ENCODE results near the gene C1orf53. TPM values are rescaled to one million over a fixed set of nuclear protein-coding genes. Genes with fewer than 3 reads are reported as not detected.
"Not testable (repeated sequence)": the region's sequence is repeated elsewhere in the genome, so short reads cannot be mapped to it uniquely, and the experiment has no call there.

Gene C1orf53
- total RNA-seq (2013), result 2.0 TPM
- polyA plus RNA-seq (1 to 10 TPM; 1.5 to 8.3 (median 5.6) TPM), polyA minus RNA-seq (0.55 and 0.80 TPM in 2 replicates), total RNA-seq (0 to 1.4 (median 0.28) reads per million in 11 experiments)

DNA sequence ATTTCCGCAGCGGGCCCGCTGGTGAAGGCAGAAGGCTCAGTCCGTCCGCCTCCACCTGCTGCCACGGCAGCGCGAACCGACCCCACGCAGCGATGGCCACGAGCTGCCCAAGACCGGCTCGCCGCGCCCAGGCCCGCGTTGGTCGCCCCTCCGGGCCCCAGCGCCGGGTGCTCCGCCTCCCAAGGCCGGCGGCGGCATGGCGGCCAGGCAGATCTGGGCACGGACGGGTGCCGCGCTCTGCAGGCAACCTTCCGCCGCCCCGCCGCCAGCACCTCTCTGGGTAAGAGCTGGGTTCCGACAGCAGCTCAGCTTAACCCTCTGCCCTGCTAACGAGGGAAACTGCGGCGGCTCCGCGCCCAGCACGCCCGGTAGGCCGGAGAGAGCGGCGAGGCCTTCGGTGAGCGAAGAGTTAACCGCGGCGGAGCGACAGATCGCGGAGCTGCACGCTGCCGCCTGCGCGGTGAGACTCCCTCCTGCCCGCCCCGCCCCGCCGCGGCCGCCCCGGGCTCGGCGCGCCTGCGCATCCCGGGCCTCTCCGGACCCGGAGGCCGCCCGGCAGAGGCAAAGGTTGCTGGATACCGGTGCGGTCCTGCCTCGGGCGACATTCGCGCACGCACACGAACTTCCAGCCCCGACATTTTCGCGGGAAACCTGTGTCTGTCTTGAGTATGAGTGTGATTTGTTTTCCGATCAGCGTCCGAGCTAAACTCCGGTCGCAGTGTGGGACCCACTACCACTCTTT, at the start of gene C1orf53:
C1orf53 (plus strand) TSS at position 177 of the 742 bp plus-strand sequence; CDS start at position 197, 20 bp downstream.
- H3K27ac ChIP-seq (ENCODE audit: low read depth in 1 of 2, low read length in 2 of 2), result peak within 1 kb of the TSS; percentile 55 to 72
- Mint-ChIP-seq H3K4me1 (peaks cover 19% of the 10 kb centered on the region), H3K27ac (peak within 1 kb of the TSS; percentile 37 to 86 (median 74)), H3K4me3 (peak within 1 kb of the TSS; percentile 86 to 99), H3K36me3 (peaks cover 0 to 8% of the 10 kb centered on the region in 2 donors), H3K27me3 (ENCODE audit: low read depth in 3 of 3) (peaks cover 51 to 59% (median 58%) of the 10 kb centered on the region in 3 donors), H3K9me3 (peaks cover 0 to 10% (median 6%) of the 10 kb centered on the region in 7 donors)
- H3K9me3 ChIP-seq (replicated peaks in 1 of 2; ENCODE audit: control insufficient read depth in 1 of 2, insufficient read depth in 1 of 2, low read length in 2 of 2), result peaks cover 0 to 11% of the 10 kb centered on the region in 2 donors
- peak within 1 kb of the TSS; percentile 79 for H3K4me2 ChIP-seq (replicated peaks; ENCODE audit: extremely low read depth, low read length, poor library complexity, severe bottlenecking)
- H2AFZ ChIP-seq (ENCODE audit: insufficient read depth, low read depth, low read length, poor library complexity, severe bottlenecking), result peak within 1 kb of the TSS; percentile 89
- H3K9ac ChIP-seq (ENCODE audit: insufficient read depth, low read length, poor library complexity, severe bottlenecking), result peak within 1 kb of the TSS; percentile 75
- H3K79me2 ChIP-seq (ENCODE audit: insufficient read depth, low read length), result no peaks in the 10 kb centered on the region
- intact Hi-C loops (cut with micrococcal nuclease), result no loop called here
- under 1% methylated on average over 89 of the region's 90 CpGs for WGBS (ENCODE audit: insufficient coverage)
- peak; percentile 59 to 74 (median 70) for DNase-seq
- no peaks in the 10 kb centered on the region for H3K36me3 ChIP-seq (replicated peaks in 1 of 2; ENCODE audit: control insufficient read depth in 1 of 2, insufficient read depth in 2 of 2, low read length in 2 of 2)
- H3K4me1 ChIP-seq (ENCODE audit: control insufficient read depth in 1 of 2, insufficient read depth in 2 of 2, low read length in 2 of 2), result peaks cover 11 to 15% of the 10 kb centered on the region in 2 donors
- TF ChIP-seq, protein P1, sequence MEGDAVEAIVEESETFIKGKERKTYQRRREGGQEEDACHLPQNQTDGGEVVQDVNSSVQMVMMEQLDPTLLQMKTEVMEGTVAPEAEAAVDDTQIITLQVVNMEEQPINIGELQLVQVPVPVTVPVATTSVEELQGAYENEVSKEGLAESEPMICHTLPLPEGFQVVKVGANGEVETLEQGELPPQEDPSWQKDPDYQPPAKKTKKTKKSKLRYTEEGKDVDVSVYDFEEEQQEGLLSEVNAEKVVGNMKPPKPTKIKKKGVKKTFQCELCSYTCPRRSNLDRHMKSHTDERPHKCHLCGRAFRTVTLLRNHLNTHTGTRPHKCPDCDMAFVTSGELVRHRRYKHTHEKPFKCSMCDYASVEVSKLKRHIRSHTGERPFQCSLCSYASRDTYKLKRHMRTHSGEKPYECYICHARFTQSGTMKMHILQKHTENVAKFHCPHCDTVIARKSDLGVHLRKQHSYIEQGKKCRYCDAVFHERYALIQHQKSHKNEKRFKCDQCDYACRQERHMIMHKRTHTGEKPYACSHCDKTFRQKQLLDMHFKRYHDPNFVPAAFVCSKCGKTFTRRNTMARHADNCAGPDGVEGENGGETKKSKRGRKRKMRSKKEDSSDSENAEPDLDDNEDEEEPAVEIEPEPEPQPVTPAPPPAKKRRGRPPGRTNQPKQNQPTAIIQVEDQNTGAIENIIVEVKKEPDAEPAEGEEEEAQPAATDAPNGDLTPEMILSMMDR (IDR thresholded peaks at IDR 0.05), result no peak
- H4K20me1 ChIP-seq (ENCODE audit: insufficient read depth, low read length), result no peaks in the 10 kb centered on the region
- peaks cover 47 to 57% of the 10 kb centered on the region in 2 donors for H3K27me3 ChIP-seq (ENCODE audit: control insufficient read depth in 2 of 2, insufficient read depth in 2 of 2, low read length in 2 of 2)
- H3K4me3 ChIP-seq (replicated peaks in 1 of 3; ENCODE audit: low read depth in 2 of 3, low read length in 3 of 3), result peak within 1 kb of the TSS; percentile 65 to 97 (median 75)

DNA sequence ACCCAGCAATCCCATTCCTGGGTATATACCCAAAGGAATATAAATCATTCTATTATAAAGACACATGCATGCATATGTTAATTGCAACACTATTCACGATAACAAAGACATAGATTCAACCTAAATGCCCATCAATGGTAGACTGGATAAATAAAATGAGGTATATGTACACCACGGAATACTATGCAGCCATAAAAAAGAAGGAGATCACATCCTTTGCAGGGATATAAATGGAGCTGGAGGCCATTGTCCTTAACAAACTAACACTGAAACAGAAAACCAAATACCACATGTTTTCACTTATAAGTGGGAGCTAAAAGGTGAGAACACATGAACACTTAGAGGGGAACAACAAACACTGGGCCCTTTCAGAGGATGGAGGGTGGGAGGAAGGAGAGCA, 46.7 kb upstream of the C1orf53 start:
- H3K4me3 ChIP-seq (replicated peaks in 1 of 3; ENCODE audit: low read depth in 2 of 3, low read length in 3 of 3); H4K20me1 ChIP-seq (ENCODE audit: insufficient read depth, low read length); H3K4me2 ChIP-seq (replicated peaks; ENCODE audit: extremely low read depth, low read length, poor library complexity, severe bottlenecking); H3K27ac Mint-ChIP-seq; H3K9me3 Mint-ChIP-seq; H3K4me3 Mint-ChIP-seq; H2AFZ ChIP-seq (ENCODE audit: insufficient read depth, low read depth, low read length, poor library complexity, severe bottlenecking); H3K27me3 ChIP-seq (ENCODE audit: control insufficient read depth in 2 of 2, insufficient read depth in 2 of 2, low read length in 2 of 2); H3K4me1 Mint-ChIP-seq; intact Hi-C loops (cut with micrococcal nuclease); H3K27ac ChIP-seq (ENCODE audit: low read depth in 1 of 2, low read length in 2 of 2); H3K36me3 Mint-ChIP-seq; H3K36me3 ChIP-seq (replicated peaks in 1 of 2; ENCODE audit: control insufficient read depth in 1 of 2, insufficient read depth in 2 of 2, low read length in 2 of 2); H3K9me3 ChIP-seq (replicated peaks in 1 of 2; ENCODE audit: control insufficient read depth in 1 of 2, insufficient read depth in 1 of 2, low read length in 2 of 2); H3K4me1 ChIP-seq (ENCODE audit: control insufficient read depth in 1 of 2, insufficient read depth in 2 of 2, low read length in 2 of 2); H3K79me2 ChIP-seq (ENCODE audit: insufficient read depth, low read length); DNase-seq; H3K27me3 Mint-ChIP-seq (ENCODE audit: low read depth in 3 of 3); H3K9ac ChIP-seq (ENCODE audit: insufficient read depth, low read length, poor library complexity, severe bottlenecking): not testable (repeated sequence)
- no CpG with 5 or more reads among the region's 2 CpGs for WGBS (ENCODE audit: insufficient coverage)

Measured in CD14-positive monocyte (primary cell).